ENCODE measurements around the gene LYPD4. TPM values are rescaled to one million over a fixed set of nuclear protein-coding genes. Genes with fewer than 3 reads are reported as not detected.

Gene LYPD4
- total RNA-seq, 2 experiments from 2014 or later, result not detected

DNA sequence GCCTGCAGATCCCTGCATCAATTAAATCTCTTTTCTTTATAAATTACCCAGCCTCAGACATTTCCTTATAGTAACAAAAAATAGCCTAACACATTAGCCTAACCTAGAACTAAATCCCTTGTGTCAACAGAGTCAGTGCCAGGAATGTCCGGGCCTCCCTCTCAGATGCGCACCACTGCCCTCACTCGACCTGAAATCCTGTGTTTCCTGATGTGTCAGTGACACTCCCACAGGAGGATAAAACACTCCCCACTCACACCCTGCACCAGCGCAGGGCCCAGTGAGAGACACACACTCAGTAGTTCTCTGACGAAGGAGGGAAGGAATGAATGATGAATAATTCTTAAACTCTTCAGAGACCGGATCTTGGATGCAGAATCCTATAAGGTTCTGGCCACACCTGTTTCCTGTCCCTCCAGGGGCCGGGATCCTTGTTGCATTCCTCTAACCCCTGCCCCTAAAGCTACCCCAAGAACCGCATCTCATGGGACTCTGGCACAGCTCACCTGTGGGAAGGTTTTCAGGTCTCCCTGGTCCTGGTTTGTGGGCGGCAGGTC is 45.0 kb downstream of the LYPD4 start:
- DNase-seq (ENCODE audit: low spot score), result no peak
- Histone ChIP-seq H3K36me3 (ENCODE audit: insufficient read depth, low read length) (no peaks in the 10 kb centered on the region), H3K27ac (ENCODE audit: low read depth, low read length, poor library complexity, severe bottlenecking) (no peak overlapping the region), H2AFZ (ENCODE audit: low read length) (peak overlapping the region; percentile 70; the same call in 1 of the 2 replicates), H3K79me2 (ENCODE audit: insufficient read depth, low read depth, low read length) (no peaks in the 10 kb centered on the region), H3K4me3 (ENCODE audit: low read depth, low read length, poor library complexity, severe bottlenecking) (no peak overlapping the region), H4K20me1 (ENCODE audit: insufficient read depth, low read length) (no peaks in the 10 kb centered on the region), H3K4me1 (ENCODE audit: insufficient read depth, low read length, poor library complexity, severe bottlenecking) (peaks cover 46% of the 10 kb centered on the region), H3K9me3 (ENCODE audit: low read length) (peaks cover 10% of the 10 kb centered on the region; the same call in 1 of the 2 replicates), H3K9me2 (ENCODE audit: insufficient read depth, low read length) (no peaks in the 10 kb centered on the region), H3K4me2 (ENCODE audit: low read length) (no peak overlapping the region)
- ChIA-PET POLR2A (no interaction called here), CTCF (ENCODE audit: unreplicated experiment) (no interaction called here)
- no TSS peak for BruUV-seq (replicated peaks)
- TF ChIP-seq, protein P1, sequence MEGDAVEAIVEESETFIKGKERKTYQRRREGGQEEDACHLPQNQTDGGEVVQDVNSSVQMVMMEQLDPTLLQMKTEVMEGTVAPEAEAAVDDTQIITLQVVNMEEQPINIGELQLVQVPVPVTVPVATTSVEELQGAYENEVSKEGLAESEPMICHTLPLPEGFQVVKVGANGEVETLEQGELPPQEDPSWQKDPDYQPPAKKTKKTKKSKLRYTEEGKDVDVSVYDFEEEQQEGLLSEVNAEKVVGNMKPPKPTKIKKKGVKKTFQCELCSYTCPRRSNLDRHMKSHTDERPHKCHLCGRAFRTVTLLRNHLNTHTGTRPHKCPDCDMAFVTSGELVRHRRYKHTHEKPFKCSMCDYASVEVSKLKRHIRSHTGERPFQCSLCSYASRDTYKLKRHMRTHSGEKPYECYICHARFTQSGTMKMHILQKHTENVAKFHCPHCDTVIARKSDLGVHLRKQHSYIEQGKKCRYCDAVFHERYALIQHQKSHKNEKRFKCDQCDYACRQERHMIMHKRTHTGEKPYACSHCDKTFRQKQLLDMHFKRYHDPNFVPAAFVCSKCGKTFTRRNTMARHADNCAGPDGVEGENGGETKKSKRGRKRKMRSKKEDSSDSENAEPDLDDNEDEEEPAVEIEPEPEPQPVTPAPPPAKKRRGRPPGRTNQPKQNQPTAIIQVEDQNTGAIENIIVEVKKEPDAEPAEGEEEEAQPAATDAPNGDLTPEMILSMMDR (conservative IDR thresholded peaks at IDR 0.05; ENCODE audit: low read length), result no peak
- TF ChIP-seq EZH2phosphoT487 (IDR thresholded peaks at IDR 0.05; ENCODE audit: borderline replicate concordance, low read depth, low read length), result no peak
- intact Hi-C loops (cut with micrococcal nuclease; ENCODE audit: unreplicated experiment), result loop anchor here (10.0 kb wide), 1 partner anchor 155 kb away; the partner anchor contains the start of gene RABAC1

DNA sequence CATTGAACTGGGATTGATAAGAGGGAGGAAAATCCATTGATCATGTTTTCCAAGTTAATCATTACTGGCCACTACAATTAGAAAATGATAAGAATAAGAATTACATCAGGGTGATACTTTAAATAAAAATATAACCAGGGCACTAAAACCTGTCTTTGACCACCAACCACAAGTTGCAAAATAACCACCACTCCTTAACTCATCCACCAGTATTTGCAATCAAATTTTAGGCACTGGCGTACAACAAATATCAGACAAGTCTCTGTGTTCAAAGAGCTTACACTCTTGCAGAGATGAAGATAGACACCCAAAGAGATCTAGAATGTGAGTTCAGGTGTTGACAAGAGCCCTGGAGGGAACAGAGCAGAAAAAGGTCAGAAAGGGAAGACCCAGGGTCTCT is 47.6 kb downstream of the LYPD4 start:
- TF ChIP-seq, protein P1 (conservative IDR thresholded peaks at IDR 0.05; ENCODE audit: low read length), result no peak
- no peak for TF ChIP-seq EZH2phosphoT487 (IDR thresholded peaks at IDR 0.05; ENCODE audit: borderline replicate concordance, low read depth, low read length)
- no peak overlapping the region for H3K27ac ChIP-seq (ENCODE audit: low read depth, low read length, poor library complexity, severe bottlenecking)
- no peaks in the 10 kb centered on the region for H3K36me3 ChIP-seq (ENCODE audit: insufficient read depth, low read length)
- POLR2A ChIA-PET, result no interaction called here
- no TSS peak for BruUV-seq (replicated peaks)
- no peak overlapping the region for H3K4me2 ChIP-seq (ENCODE audit: low read length)
- intact Hi-C loops (cut with micrococcal nuclease; ENCODE audit: unreplicated experiment), result loop anchor here (10.0 kb wide), 1 partner anchor 158 kb away; the partner anchor contains the start of gene RABAC1
- no peak overlapping the region for H2AFZ ChIP-seq (ENCODE audit: low read length)
- no peak overlapping the region for H3K4me3 ChIP-seq (ENCODE audit: low read depth, low read length, poor library complexity, severe bottlenecking)
- no peak for DNase-seq (ENCODE audit: low spot score)
- peaks cover 20% of the 10 kb centered on the region for H3K4me1 ChIP-seq (ENCODE audit: insufficient read depth, low read length, poor library complexity, severe bottlenecking)
- peaks cover 8% of the 10 kb centered on the region; the same call in 1 of the 2 replicates for H3K9me3 ChIP-seq (ENCODE audit: low read length)
- CTCF ChIA-PET (ENCODE audit: unreplicated experiment), result no interaction called here
- no peaks in the 10 kb centered on the region for H3K9me2 ChIP-seq (ENCODE audit: insufficient read depth, low read length)
- H4K20me1 ChIP-seq (ENCODE audit: insufficient read depth, low read length), result no peaks in the 10 kb centered on the region
- no peaks in the 10 kb centered on the region for H3K79me2 ChIP-seq (ENCODE audit: insufficient read depth, low read depth, low read length)

DNA sequence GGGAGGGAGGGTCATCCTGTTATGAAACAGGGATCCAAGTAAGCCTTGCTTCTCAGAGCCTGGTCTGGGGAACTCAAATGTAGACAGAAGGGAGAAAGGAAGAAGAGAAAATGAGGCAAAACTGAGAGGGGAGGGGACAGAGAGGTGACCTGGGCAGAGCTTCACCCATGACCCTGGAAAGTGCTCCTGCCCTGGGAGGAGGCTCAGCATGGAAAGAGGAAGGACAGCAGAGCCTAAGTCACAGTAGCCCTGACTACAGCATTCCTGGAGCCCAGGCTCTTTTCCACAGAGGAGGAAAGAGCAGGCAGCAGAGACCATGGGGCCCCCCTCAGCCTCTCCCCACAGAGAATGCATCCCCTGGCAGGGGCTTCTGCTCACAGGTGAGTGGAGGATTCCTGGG is 48.1 kb downstream of the LYPD4 start, which contains the start of gene CEACAM3:
Gene CEACAM3, plus strand, starts transcription at position 226 of the 400 bp plus-strand sequence. Its CDS starts 91 bp downstream, at position 317.
- CTCF ChIA-PET (ENCODE audit: unreplicated experiment), result interaction anchor here (0.9 kb wide), 1 partner anchor 40 kb away, joined by 4 read pairs; no protein-coding TSS in a partner anchor
- no peaks in the 10 kb centered on the region for H3K79me2 ChIP-seq (ENCODE audit: insufficient read depth, low read depth, low read length)
- TF ChIP-seq, protein P1 (conservative IDR thresholded peaks at IDR 0.05; ENCODE audit: low read length), result no peak
- no peak for TF ChIP-seq EZH2phosphoT487 (IDR thresholded peaks at IDR 0.05; ENCODE audit: borderline replicate concordance, low read depth, low read length)
- POLR2A ChIA-PET, result interaction anchor here (0.7 to 1.2 kb wide), 2 partner anchors 10 to 63 kb away, joined by 3 to 7 read pairs; no protein-coding TSS in a partner anchor
- no peaks in the 10 kb centered on the region for H3K36me3 ChIP-seq (ENCODE audit: insufficient read depth, low read length)
- H3K4me3 ChIP-seq (ENCODE audit: low read depth, low read length, poor library complexity, severe bottlenecking), result no peak within 1 kb of the TSS
- no peak for DNase-seq (ENCODE audit: low spot score)
- no peaks in the 10 kb centered on the region for H3K9me2 ChIP-seq (ENCODE audit: insufficient read depth, low read length)
- H2AFZ ChIP-seq (ENCODE audit: low read length), result no peak within 1 kb of the TSS
- BruUV-seq (replicated peaks), result no TSS peak
- H3K27ac ChIP-seq (ENCODE audit: low read depth, low read length, poor library complexity, severe bottlenecking), result no peak within 1 kb of the TSS
- H3K4me2 ChIP-seq (ENCODE audit: low read length), result no peak within 1 kb of the TSS
- H3K4me1 ChIP-seq (ENCODE audit: insufficient read depth, low read length, poor library complexity, severe bottlenecking), result peaks cover 16% of the 10 kb centered on the region
- intact Hi-C loops (cut with micrococcal nuclease; ENCODE audit: unreplicated experiment), result loop anchor here (10.0 kb wide), 1 partner anchor 158 kb away; the partner anchor contains the start of gene RABAC1
- no peaks in the 10 kb centered on the region for H4K20me1 ChIP-seq (ENCODE audit: insufficient read depth, low read length)
- H3K9me3 ChIP-seq (ENCODE audit: low read length), result peaks cover 2% of the 10 kb centered on the region; the same call in 1 of the 2 replicates

Measured in OCI-LY7 (cell line).